HG02943 (cell line): ENCODE data around the gene HMGN4.

ENCODE experiments used
- ATAC-seq: cut with Tn5 transposase; IDR thresholded peaks from one replicate; pipeline ENCODE4 v1.9.1; 2021; ENCODE audit warnings: mild to moderate bottlenecking, low read depth, moderate library complexity; ENCODE audit not compliant: unreplicated experiment

HMGN4 gene

DNA sequence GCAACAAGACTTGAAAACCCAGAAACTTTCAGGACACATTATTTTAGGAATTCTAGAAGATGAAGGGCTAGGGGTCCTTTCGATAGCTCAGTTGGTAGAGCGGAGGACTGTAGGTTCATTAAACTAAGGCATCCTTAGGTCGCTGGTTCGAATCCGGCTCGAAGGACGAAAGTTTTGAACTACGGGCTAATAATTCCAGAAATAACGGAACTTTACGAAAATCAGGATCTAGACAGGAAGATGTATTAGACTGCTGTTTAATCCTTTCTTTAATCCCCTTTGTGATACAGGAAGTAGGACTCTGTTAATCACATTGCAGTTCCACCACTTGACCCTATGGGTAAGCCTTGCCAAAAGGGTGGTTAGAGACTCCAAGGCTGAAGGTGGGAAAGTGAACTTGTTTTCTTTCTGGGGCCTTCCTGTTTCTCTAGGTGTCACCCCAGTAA lies 37.4 kb downstream of the HMGN4 start:
- ATAC-seq: no peak

DNA sequence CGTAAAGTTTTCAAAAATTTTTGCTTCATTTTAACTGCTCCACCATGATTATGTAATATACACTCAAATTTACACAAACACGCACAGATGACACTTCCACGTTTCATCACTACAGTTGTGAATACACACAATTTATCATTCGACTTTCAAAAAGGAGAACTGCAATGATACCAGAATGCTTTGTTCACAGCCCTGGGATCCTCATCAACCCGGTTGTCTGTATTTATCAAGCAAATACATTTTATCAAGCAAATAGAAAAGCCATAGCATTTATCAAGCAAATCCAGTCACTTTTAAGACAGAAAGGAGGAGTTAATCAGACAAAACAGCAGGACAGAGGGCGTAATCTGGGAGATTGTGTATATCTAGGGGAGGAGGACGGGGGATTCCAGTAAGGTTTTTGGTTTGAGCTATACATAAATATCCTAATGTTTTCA lies 38.3 kb downstream of the HMGN4 start:
- ATAC-seq: no peak

DNA sequence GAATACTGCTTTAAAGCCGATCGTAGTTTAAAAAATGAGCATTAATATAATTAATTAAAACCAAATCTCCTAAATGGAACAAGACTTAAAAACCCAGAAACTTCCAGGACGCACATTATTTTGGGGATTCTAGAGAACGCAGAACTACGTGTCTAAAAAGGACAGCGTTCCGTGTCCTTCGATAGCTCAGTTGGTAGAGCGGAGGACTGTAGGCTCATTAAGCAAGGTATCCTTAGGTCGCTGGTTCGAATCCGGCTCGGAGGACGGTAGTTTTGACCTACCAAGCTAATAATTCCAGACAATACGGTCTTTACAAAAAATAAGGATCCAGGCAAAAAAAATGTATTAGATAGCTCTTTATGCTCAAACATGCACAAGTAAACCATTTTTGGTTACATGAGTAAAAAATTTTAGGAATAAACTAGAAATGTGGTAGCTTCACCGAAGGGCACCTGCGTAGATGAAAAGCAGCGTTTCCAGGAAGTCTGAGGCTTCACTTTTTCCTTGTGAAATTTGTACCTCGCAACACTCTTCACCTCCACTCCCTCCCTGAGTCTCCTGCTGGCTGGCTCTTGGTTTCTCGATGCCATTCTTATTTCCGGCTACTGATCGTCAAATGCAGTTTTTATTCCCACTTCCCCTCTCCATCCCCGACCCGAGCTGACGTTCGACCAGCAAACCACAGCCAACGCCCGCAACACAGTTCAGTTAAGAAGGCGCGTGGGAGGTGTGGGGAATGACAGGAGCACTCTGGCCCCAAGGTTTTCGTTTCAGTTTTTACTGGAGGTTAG lies 39.0 kb downstream of the HMGN4 start:
- ATAC-seq: no peak

DNA sequence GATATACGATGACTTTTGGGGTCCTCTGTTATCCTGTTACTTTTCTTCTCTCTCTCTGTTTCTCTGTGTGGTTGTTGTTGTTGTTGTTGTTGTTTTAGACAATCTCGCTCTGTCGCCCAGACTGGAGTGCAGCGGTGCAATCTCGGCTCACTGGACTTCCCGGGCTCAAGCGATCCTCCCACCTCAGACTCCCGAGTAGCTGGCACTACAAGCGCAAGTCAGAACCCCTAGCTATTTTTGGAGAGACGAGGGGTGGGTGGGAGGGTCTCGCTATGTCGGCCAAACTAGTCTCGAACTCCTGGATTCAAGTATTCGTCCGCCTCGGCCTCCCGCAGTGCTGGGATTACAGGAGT lies 39.5 kb downstream of the HMGN4 start:
- no peak for ATAC-seq

DNA sequence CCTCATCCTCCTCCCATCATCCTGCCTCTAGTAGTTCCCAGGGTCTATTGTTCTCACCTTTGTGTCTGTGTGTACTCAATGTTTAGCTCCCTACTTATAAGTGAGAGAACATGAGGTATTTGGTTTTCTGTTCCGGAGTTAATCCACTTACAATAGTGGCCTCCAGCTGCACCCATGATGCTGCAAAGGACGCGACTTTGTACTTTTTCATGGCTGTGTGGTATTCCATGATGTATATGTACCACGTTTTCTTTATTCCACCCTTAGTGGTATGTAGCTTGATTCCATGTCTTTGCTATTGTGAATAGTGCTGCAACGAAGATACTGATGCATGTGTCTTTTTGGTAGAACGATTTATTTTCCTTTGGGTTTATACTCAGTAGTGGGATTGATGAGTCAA lies 40.1 kb downstream of the HMGN4 start:
- ATAC-seq: no peak

DNA sequence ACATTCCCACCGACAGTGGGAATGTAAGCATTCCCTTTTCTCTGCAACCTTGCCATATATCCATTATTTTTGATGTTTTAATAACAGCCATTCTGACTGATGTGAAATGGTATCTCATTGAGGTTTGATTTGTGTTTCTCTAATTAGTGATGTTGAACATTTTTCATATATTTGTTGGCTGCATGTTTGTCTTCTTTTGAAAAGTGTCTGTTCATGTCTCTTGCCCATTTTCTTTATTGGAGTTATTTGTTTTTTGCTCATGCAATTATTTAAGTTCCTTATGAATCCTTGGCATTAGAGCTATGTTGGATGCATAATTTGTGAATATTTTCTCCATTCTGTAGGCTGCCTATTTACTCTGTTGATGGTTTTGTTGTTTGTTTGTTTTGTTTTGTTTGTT lies 40.6 kb downstream of the HMGN4 start:
- no peak for ATAC-seq

DNA sequence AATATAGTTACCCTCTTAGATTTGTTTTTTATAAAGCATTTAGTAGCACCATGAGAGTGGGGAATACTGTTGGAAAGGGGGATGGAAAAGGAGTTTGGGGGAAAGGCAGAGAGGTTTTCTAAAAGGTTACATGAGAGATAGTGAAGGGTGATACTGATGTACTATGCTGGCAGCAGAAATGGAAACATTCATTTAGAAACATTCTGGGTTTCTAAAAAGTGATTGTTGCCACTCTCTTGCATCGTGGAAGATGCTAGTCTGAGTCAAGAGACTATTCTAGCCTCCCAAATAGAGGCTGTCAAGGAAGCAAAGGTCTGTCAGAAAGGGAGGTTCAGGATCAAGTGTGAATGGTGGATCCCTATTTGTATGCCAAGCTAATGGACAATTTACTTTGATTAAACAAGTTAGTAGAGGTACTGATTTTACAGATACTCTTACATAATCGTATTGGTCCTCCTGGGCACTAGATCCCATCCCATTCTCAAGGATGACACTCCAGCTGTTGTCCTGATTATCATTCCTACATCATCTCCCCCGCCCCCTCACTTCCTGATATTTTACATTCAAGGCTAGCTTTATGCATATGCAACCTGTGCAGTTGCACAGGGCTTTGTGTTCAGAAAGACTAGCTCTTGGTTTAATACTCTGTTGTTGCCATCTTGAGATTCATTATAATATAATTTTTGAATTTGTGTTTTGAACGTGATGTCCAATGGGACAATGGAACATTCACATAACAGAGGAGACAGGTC lies 43.2 kb downstream of the HMGN4 start:
- ATAC-seq: no peak

DNA sequence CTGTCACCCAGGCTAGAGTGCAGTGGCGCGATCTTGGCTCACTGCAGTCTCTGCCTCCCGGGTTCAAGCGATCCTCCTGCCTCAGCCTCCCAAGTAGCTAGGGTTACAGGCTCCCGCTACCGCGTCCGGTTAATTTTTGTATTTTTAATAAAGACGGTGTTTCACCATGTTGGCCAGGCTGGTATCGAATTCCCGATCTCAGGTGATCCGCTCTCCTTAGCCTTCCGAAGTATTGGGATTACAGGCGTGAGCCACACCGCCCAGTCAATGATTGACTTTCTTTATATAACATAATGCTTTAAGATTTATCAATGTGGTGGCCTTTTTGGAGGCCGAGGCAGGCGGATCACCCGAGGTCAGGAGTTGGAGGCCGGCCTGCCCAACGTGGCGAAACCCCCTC lies 50.8 kb downstream of the HMGN4 start:
- ATAC-seq: no peak

DNA sequence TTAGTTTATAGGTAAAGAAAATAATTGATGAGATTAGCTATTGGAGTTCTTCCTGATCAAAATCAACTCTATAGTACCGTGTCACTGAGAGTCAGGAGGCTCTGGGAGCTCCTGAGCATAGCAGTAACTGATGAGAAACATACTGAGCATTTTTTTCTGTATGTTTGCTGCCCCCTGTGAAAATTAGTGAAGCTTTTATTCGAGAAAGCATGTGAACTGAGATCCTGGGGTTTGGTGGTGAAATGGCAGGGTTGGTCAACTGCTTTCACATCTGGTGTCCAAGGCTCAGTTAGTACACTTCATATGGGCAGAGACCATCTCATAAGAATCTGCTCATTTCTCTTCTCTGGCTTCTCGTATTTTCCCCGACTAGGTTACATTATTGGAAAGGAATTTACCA lies 54.5 kb downstream of the HMGN4 start:
- no peak for ATAC-seq

DNA sequence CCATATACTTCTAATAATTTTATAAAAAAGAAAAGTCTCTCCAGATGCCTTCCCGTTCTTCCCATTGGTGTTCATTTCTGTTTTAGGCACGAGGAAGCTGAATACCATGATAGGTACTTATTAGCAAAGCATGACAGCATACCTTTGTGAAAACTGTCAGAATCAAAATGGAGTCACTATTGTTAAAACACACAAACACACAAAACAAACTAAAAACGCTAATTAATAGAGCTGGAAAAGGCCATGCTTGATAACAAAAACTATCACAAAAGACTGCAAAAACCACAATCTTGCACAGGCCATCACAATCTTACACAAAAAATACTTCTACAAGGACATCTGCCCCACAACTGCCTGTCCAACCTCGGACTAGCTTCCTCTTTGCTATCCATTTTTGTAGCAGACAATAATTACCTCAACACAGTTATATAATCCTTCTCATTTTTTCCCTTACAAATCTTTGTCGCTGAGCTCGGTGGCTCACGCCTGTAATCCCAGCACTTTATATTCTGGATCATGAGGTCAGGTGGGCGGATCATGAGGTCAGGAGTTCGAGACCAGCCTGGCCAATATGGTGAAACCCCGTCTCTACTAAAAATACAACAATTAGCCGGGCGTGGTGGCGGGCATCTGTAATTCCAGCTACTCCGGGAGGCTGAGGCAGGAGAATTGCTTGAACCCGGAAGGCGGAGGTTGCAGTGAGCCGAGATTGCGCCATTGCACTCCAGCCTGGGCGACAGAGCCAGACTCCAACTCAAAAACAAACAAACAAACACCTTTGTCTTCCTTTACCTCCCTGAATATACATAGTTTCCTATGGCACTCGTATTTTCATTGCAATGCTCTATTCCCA lies 55.3 kb downstream of the HMGN4 start:
- ATAC-seq: no peak

DNA sequence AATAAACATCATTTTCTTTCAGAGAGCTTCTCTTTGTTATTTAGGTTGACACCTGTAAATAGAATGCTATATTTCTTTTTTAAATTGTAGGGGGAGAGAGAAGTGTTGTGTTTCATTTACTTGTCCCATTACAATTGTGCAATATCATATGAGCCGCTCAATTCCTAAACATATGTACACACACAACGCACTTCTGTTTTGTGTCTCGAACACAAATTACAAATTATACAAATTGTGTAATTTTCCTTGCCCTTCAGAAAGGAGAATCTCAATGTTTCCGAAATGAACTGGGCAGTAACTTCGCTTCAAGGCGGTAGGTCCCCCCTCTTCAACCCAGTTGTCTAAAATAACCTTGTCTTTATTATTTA lies 55.9 kb downstream of the HMGN4 start:
- ATAC-seq: no peak

DNA sequence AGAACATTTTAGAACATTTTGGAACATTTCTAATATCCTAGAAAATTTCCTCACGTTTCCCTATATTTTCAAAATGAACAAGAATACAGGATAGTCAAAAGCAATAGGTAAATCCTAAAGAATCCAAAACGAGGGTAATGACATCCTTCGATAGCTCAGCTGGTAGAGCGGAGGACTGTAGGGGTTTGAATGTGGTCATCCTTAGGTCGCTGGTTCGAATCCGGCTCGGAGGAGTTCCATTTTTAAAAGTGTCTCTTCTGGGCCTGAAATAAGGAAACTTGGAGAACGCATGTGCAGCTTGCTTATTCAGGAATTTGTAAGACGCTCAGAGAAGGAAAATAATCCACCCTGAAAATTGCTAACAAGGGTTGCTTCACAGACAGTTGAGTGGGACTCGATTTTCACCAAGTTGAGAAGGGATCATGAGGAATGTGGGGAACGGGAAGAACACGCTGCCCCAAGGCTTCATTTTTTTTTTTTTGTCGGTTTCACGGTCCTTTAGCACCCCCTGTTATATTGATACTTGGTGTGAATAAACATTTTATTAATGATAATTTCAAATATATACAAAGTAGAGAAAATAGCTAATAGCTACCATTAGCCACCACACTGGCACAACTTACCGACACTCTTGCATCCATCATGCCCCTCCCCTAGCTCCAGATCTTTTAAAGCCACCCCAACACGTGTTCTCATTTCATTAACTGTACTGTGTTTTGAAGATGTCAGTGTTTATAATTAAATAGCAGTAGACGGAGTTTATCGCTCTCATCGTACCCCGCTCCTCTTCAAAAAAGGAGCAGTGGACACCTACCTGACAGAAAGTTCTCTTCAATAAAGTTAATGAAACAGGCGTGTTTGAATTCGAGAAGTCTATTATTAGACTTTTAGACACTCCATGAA lies 56.8 kb downstream of the HMGN4 start:
- no peak for ATAC-seq

DNA sequence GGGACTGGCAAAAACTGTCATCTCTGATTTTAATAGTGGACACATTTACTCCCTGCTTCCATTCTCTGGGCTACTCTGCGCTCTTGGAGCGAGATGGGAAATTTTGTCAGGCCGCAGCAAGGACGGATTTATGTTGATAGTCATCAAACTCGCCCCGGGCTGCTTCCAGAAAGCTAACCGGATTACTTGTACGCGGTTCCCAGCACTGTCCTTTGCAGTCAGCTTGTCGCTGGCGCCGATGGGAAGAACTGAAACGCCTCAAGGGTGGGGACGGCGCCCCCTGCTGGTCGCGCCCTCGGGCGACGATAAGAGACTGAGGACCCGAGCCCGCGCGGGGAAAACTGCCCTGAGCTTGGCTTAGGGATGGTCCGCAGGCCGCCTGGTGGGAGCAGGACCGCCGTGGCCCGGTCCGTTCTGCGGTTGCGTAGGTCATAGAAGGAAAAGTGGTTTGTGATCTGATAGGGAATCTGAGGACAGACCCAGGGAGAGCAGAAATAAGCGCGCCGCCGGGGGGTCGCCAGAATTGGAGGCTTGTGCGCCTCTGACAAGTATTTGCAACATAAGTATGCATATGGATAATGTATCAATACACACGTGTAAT lies 57.6 kb downstream of the HMGN4 start:
- no peak for ATAC-seq
